ENCODE measurements around the gene SLC6A3.

DNA sequence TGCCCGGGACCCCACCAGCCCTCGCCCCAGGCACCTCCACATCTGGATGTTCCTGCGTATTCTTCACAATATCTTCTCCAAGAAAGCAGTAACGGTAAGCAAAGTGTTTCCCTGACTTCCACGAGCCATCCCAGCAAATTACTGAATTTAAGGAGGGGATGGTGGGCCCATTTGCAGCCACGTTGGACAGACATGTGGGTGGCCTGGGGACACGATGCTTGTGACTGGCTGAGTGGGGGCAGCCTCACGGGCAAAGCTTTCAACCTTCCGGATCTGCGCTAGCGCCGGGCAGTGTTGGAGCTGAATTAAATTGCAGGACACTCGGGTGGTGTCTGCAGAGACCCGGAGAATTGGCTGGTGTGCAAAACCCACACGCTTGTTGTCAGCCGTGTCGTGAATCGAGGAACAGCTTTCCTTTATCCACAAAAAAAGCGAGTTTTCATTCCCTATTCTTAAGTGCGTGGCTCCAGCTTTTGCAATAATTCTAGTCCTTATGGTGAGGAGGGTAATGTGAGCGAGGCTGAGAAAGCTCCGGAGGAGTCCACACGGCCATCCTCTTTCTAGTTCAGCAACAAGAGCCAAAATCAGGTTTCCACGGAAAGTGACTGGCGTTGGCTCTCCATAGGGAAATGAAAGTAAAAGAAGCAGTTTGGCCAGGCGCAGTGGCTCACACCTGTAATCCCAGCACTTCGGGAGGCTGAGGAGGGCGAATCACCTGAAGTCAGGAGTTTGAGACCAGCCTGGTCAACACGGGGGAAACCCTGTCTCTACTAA lies 82.8 kb downstream of the SLC6A3 start:
- no peak for TF ChIP-seq CTCF (IDR thresholded peaks at IDR 0.05; ENCODE audit: extremely low read depth in 1 of 2, insufficient read depth in 1 of 2, low read depth in 1 of 2, low read length in 2 of 2)
- TF ChIP-seq EZH2 (IDR thresholded peaks at IDR 0.05; ENCODE audit: borderline replicate concordance, low read depth, low read length, severe bottlenecking): no peak
- TF ChIP-seq POLR2AphosphoS5 (IDR thresholded peaks at IDR 0.05; ENCODE audit: insufficient read depth, low read depth, low read length): no peak
- TF ChIP-seq POLR2A (IDR thresholded peaks at IDR 0.05; ENCODE audit: low read depth, low read length): no peak
- no peak for TF ChIP-seq MYC (IDR thresholded peaks at IDR 0.05; ENCODE audit: low read depth, low read length)
- TF ChIP-seq FOS (IDR thresholded peaks at IDR 0.05; ENCODE audit: borderline replicate concordance, insufficient read depth, low read length): no peak
- no peak for TF ChIP-seq MAX (IDR thresholded peaks at IDR 0.05; ENCODE audit: insufficient read depth, insufficient read length)
- no peak for TF ChIP-seq JUN (IDR thresholded peaks at IDR 0.05; ENCODE audit: borderline replicate concordance, insufficient read depth, insufficient read length, low read depth)
- no peak for TF ChIP-seq GATA2 (IDR thresholded peaks at IDR 0.05; ENCODE audit: insufficient read depth, insufficient read length, low read depth, low read length)
